GM23338 (cell line): Measurements from ENCODE around the gene SLC30A1. TPM values are rescaled to one million over a fixed set of nuclear protein-coding genes. Genes with fewer than 3 reads are reported as not detected.
A peak's percentile ranks its signal among the peaks of the same experiment; 100 is the strongest.

ENCODE experiments used
- ATAC-seq: fragments of 200-7000 bp; cut with Tn5 transposase; 3 replicates; pipeline ENCODE4 v1.9.1; 2020
- DNase-seq: peaks from one replicate; pipeline ENCODE4 v3.0.0-alpha.2; 2015; ENCODE audit warnings: low spot score
- H2AFZ ChIP-seq: fragments of 200-600 bp; sonication (generic); 2 replicates; pipeline ENCODE4 v1.8.0; 2016; ENCODE audit warnings: antibody characterized with exemption, mild to moderate bottlenecking, moderate library complexity
- H3F3A ChIP-seq: fragments of 200-600 bp; sonication (generic); replicated peaks from 2 replicates; pipeline ENCODE4 v1.8.0; 2017; ENCODE audit warnings: antibody characterized with exemption, mixed run types, low read depth
- H3K27ac ChIP-seq: fragments of 200-600 bp; sonication (generic); 2 replicates; pipeline ENCODE4 v1.6.1; 2016; ENCODE audit warnings: low read depth
- H3K27me3 ChIP-seq: fragments of 200-600 bp; sonication (generic); 2 replicates; pipeline ENCODE4 v1.8.0; 2016; ENCODE audit warnings: mild to moderate bottlenecking, mixed run types, moderate library complexity; ENCODE audit not compliant: insufficient read depth
- H3K36me3 ChIP-seq: fragments of 200-600 bp; sonication (generic); 2 replicates; pipeline ENCODE4 v1.8.0; 2016; ENCODE audit warnings: mild to moderate bottlenecking; ENCODE audit not compliant: insufficient read depth
- H3K4me1 ChIP-seq: fragments of 200-600 bp; sonication (generic); 2 replicates; pipeline ENCODE4 v1.8.0; 2016; ENCODE audit warnings: mild to moderate bottlenecking, moderate library complexity; ENCODE audit not compliant: insufficient read depth
- H3K4me2 ChIP-seq: fragments of 200-600 bp; sonication (generic); 2 replicates; pipeline ENCODE4 v1.7.1; 2017; ENCODE audit warnings: mixed run types
- H3K4me3 ChIP-seq: fragments of 200-600 bp; sonication (generic); 2 replicates; pipeline ENCODE4 v1.6.1; 2016; ENCODE audit warnings: mixed run types
- H3K79me2 ChIP-seq: fragments of 200-600 bp; sonication (generic); replicated peaks from 2 replicates; pipeline ENCODE4 v1.8.0; 2017; ENCODE audit warnings: mild to moderate bottlenecking; ENCODE audit not compliant: insufficient read depth
- H3K9me2 ChIP-seq: fragments of 200-600 bp; sonication (generic); 2 replicates; pipeline ENCODE4 v1.8.0; 2017; ENCODE audit not compliant: insufficient read depth
- H4K20me1 ChIP-seq: fragments of 200-600 bp; sonication (generic); replicated peaks from 2 replicates; pipeline ENCODE4 v1.8.0; 2017; ENCODE audit warnings: mild to moderate bottlenecking; ENCODE audit not compliant: insufficient read depth
- H3K27ac Mint-ChIP-seq: 2 replicates; pipeline ENCODE4 v1.8.0; 2020; ENCODE audit warnings: inconsistent platforms, mild to moderate bottlenecking, moderate library complexity, mixed read lengths
- H3K27me3 Mint-ChIP-seq: 3 replicates; pipeline ENCODE4 v1.8.0; 2022; ENCODE audit warnings: low read depth, mild to moderate bottlenecking, moderate library complexity, mixed read lengths, inconsistent platforms; ENCODE audit not compliant: insufficient read depth, poor library complexity
- H3K36me3 Mint-ChIP-seq: 3 replicates; pipeline ENCODE4 v1.8.0; 2021; ENCODE audit warnings: low read depth, mild to moderate bottlenecking, inconsistent platforms, moderate library complexity, mixed read lengths
- H3K4me1 Mint-ChIP-seq: 3 replicates; pipeline ENCODE4 v1.8.0; 2020; ENCODE audit warnings: mild to moderate bottlenecking, inconsistent platforms, mixed read lengths
- H3K4me3 Mint-ChIP-seq: 3 replicates; pipeline ENCODE4 v1.8.0; 2021; ENCODE audit warnings: moderate library complexity, mild to moderate bottlenecking, inconsistent platforms, mixed read lengths
- H3K9me3 Mint-ChIP-seq: 3 replicates; pipeline ENCODE4 v1.8.0; 2020; ENCODE audit warnings: moderate library complexity, mild to moderate bottlenecking, inconsistent platforms, mixed read lengths
- EZH2 ChIP-seq: fragments of 200-600 bp; sonication (generic); IDR thresholded peaks from one replicate; pipeline ENCODE4 v1.8.0; 2017; ENCODE audit warnings: antibody characterized with exemption, mild to moderate bottlenecking, low read depth; ENCODE audit not compliant: unreplicated experiment
- JUNB ChIP-seq: IDR thresholded peaks from one replicate; pipeline ENCODE4 v1.6.1; 2016; ENCODE audit warnings: antibody characterized with exemption; ENCODE audit not compliant: unreplicated experiment
- POLR2AphosphoS5 ChIP-seq: IDR thresholded peaks from 2 replicates; pipeline ENCODE4 v1.6.1; 2016; ENCODE audit warnings: antibody characterized with exemption, low read depth
- ZNF114 ChIP-seq: fragments of 250-450 bp; sonication (Bioruptor Pico); IDR thresholded peaks from 2 replicates; pipeline ENCODE4 v1.5.0; 2020; ENCODE audit warnings: mild to moderate bottlenecking, moderate library complexity
- ZNF331 ChIP-seq: fragments of 250-450 bp; sonication (Bioruptor Pico); IDR thresholded peaks from 2 replicates; pipeline ENCODE4 v1.5.0; 2020; ENCODE audit warnings: low read depth, mild to moderate bottlenecking, moderate library complexity
- polyA plus RNA-seq: library from polyadenylated mRNA; unstranded; fragments of >200 nt; fragmentation: Nextera tagmentation; extraction: Ambion mirVana; gene quantifications from 2 replicates; pipeline ENCODE4 v1.2.1, GENCODE V29; 2016
- total RNA-seq: library from RNA; depleted of rRNA; stranded (reverse); fragments of >200 nt; shearing (Covaris generic); gene quantifications from 2 replicates; pipeline ENCODE4 v1.2.3, GENCODE V29; 2014
- TF ChIP-seq, protein P1 (sequence below), 2 experiments: fragments of 200-600 bp in 1 of 2; sonication (generic) in 1 of 2; conservative IDR thresholded peaks; 2 replicates each; pipeline versions ENCODE4 v1.5.1 to v1.6.1; 2016 to 2017; ENCODE audit warnings: antibody characterized with exemption in 2 of 2, low read depth in 2 of 2, mild to moderate bottlenecking in 2 of 2, moderate library complexity in 1 of 2
- TF ChIP-seq, protein P2 (sequence below): IDR thresholded peaks from one replicate; pipeline ENCODE4 v1.6.1; 2018; ENCODE audit warnings: antibody characterized with exemption; ENCODE audit not compliant: unreplicated experiment

The SLC30A1 gene
- total and polyA plus RNA-seq, 2 experiments from 2014 or later = 3.3 to 17.7 TPM

- ATAC-seq = no peak
- Histone ChIP-seq H3K27me3 (no peaks in the 10 kb centered on the region), H4K20me1 (no peaks in the 10 kb centered on the region), H3K79me2 (no peaks in the 10 kb centered on the region), H2AFZ (no peak overlapping the region), H3K4me2 (no peak overlapping the region), H3K4me1 (no peaks in the 10 kb centered on the region), H3F3A (no peaks in the 10 kb centered on the region), H3K27ac (no peak overlapping the region), H3K36me3 (no peaks in the 10 kb centered on the region), H3K4me3 (no peak overlapping the region), H3K9me2 (no peaks in the 10 kb centered on the region)
- peaks cover 16% of the 10 kb centered on the region for H3K9me3 Mint-ChIP-seq
- H3K4me3 Mint-ChIP-seq = no peak overlapping the region
- no peak overlapping the region for H3K27ac Mint-ChIP-seq
- peaks cover 14% of the 10 kb centered on the region for H3K27me3 Mint-ChIP-seq
- H3K4me1 Mint-ChIP-seq = peaks cover 10% of the 10 kb centered on the region
- TF ChIP-seq, protein P1, sequence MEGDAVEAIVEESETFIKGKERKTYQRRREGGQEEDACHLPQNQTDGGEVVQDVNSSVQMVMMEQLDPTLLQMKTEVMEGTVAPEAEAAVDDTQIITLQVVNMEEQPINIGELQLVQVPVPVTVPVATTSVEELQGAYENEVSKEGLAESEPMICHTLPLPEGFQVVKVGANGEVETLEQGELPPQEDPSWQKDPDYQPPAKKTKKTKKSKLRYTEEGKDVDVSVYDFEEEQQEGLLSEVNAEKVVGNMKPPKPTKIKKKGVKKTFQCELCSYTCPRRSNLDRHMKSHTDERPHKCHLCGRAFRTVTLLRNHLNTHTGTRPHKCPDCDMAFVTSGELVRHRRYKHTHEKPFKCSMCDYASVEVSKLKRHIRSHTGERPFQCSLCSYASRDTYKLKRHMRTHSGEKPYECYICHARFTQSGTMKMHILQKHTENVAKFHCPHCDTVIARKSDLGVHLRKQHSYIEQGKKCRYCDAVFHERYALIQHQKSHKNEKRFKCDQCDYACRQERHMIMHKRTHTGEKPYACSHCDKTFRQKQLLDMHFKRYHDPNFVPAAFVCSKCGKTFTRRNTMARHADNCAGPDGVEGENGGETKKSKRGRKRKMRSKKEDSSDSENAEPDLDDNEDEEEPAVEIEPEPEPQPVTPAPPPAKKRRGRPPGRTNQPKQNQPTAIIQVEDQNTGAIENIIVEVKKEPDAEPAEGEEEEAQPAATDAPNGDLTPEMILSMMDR (conservative IDR thresholded peaks at IDR 0.05; ENCODE audit: low read depth in 2 of 2) = peak in 1 of 2 experiments; percentile 21; a peak in 2 of 4 replicates
- TF ChIP-seq EZH2 = no peak
- no peak for DNase-seq
- peaks cover 11% of the 10 kb centered on the region for H3K36me3 Mint-ChIP-seq
Measured at GRCh38 chr1:211536606-211537005, 42.4 kb downstream of the SLC30A1 start.

DNA sequence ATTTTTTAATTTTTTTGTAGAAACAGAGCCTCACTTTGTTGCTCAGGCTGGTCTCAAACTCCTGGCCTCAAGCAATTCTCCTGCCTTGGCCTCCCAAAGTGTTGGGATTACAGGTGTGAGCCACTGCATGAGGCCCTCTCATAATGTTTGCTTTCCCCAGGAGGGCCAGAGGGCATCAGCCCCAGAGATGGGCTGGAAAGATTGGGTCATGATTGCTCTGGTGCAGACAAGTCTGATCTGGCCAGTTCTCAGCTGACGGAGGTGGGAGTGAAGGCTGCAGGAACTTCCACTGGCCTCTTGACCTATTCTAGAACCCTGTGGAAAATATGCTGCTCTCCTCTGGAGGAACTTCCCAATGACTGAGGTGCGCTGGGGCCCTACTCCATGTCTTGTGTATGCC is 43.6 kb downstream of the SLC30A1 start:
- H3K27me3 ChIP-seq = no peaks in the 10 kb centered on the region
- H3K36me3 Mint-ChIP-seq = peaks cover 3% of the 10 kb centered on the region; the same call in 1 of the 3 replicates
- no peak overlapping the region for H3K4me3 ChIP-seq
- no peaks in the 10 kb centered on the region for H3F3A ChIP-seq
- no peak overlapping the region for H2AFZ ChIP-seq
- H3K27ac Mint-ChIP-seq = no peak overlapping the region
- no peak overlapping the region for H3K4me2 ChIP-seq
- no peaks in the 10 kb centered on the region for H3K9me2 ChIP-seq
- no peak for DNase-seq
- peaks cover 14% of the 10 kb centered on the region for H3K27me3 Mint-ChIP-seq
- no peaks in the 10 kb centered on the region for H3K4me1 ChIP-seq
- H3K4me1 Mint-ChIP-seq = peaks cover 10% of the 10 kb centered on the region
- H4K20me1 ChIP-seq = no peaks in the 10 kb centered on the region
- no peak overlapping the region for H3K27ac ChIP-seq
- ATAC-seq = no peak
- TF ChIP-seq, protein P2, sequence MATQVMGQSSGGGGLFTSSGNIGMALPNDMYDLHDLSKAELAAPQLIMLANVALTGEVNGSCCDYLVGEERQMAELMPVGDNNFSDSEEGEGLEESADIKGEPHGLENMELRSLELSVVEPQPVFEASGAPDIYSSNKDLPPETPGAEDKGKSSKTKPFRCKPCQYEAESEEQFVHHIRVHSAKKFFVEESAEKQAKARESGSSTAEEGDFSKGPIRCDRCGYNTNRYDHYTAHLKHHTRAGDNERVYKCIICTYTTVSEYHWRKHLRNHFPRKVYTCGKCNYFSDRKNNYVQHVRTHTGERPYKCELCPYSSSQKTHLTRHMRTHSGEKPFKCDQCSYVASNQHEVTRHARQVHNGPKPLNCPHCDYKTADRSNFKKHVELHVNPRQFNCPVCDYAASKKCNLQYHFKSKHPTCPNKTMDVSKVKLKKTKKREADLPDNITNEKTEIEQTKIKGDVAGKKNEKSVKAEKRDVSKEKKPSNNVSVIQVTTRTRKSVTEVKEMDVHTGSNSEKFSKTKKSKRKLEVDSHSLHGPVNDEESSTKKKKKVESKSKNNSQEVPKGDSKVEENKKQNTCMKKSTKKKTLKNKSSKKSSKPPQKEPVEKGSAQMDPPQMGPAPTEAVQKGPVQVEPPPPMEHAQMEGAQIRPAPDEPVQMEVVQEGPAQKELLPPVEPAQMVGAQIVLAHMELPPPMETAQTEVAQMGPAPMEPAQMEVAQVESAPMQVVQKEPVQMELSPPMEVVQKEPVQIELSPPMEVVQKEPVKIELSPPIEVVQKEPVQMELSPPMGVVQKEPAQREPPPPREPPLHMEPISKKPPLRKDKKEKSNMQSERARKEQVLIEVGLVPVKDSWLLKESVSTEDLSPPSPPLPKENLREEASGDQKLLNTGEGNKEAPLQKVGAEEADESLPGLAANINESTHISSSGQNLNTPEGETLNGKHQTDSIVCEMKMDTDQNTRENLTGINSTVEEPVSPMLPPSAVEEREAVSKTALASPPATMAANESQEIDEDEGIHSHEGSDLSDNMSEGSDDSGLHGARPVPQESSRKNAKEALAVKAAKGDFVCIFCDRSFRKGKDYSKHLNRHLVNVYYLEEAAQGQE = no peak
- TF ChIP-seq POLR2AphosphoS5 (no peak), ZNF331 (no peak), ZNF114 (no peak), JUNB (no peak)
- TF ChIP-seq, protein P1 (conservative IDR thresholded peaks at IDR 0.05; ENCODE audit: low read depth in 2 of 2) = no peak
- no peaks in the 10 kb centered on the region for H3K36me3 ChIP-seq
- H3K9me3 Mint-ChIP-seq = peaks cover 5% of the 10 kb centered on the region; the same call in 2 of the 3 replicates
- H3K4me3 Mint-ChIP-seq = no peak overlapping the region
- H3K79me2 ChIP-seq = no peaks in the 10 kb centered on the region
